Measurements from ENCODE around the gene MED20. TPM values are rescaled to one million over a fixed set of nuclear protein-coding genes. Genes with fewer than 3 reads are reported as not detected.

MED20 gene
- polyA plus RNA-seq, 1 donor (not counting 4 experiments of a cell fraction or from before 2014, with no cell fraction given), result 37.5 TPM

DNA sequence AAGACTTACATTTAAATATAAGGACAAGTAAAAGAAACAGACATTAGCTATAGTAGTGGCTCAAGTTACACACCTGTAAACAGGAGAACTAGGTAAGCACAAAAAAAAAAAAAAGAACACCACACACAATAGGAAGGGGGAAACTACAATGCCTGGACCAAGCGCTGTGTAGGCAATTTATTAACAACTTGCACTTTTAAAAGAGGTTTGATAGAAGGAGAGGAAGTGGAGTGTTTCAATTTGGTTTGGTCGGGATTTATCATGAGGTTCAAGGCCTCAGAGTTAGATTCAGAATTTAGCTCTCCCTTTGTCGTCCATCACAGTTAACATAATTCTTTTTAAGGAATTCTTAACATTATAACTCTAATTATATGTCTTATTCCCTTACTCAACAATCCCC is 24.7 kb downstream of the MED20 start:
- H3K36me3 ChIP-seq (ENCODE audit: control insufficient read depth in 2 of 2, extremely low read depth in 1 of 2, insufficient read depth in 2 of 2, low read length in 2 of 2), result peaks cover 0 to 7% of the 10 kb centered on the region in 2 experiments
- peaks cover 14% of the 10 kb centered on the region for H3K4me1 ChIP-seq (ENCODE audit: control insufficient read depth, extremely low read depth, insufficient read depth, low read length)
- H3K9me1 ChIP-seq (ENCODE audit: control insufficient read depth, extremely low read depth, insufficient read depth, low read length), result no peaks in the 10 kb centered on the region
- no peak for FAIRE-seq
- no peaks in the 10 kb centered on the region for H3K79me2 ChIP-seq (ENCODE audit: control insufficient read depth, insufficient read depth, low read length)
- no peak for DNase-seq (ENCODE audit: low read depth, low spot score)
- peak overlapping the region; percentile 79 for H3K27ac ChIP-seq (ENCODE audit: control insufficient read depth, insufficient read depth, low read length)
- dilution Hi-C loops (cut with MboI; ENCODE audit: extremely low pct_ligation_motif_present, low sequenced_read_pairs), result no loop called here
- H3K4me2 ChIP-seq (ENCODE audit: control insufficient read depth, extremely low read depth, insufficient read depth, low read depth, low read length), result peak overlapping the region; percentile 83
- H2AFZ ChIP-seq (ENCODE audit: control insufficient read depth, low read length), result no peak overlapping the region
- peak overlapping the region in 2 of 3 experiments; percentile 80 to 94 for H3K4me3 ChIP-seq (ENCODE audit: control insufficient read depth in 2 of 3, extremely low read depth in 1 of 3, insufficient read depth in 2 of 3, low read depth in 1 of 3, low read length in 3 of 3)
- no peak overlapping the region for H3K9ac ChIP-seq (ENCODE audit: control insufficient read depth, extremely low read depth, insufficient read depth, low read length)
- no peaks in the 10 kb centered on the region for H3K27me3 ChIP-seq (ENCODE audit: control insufficient read depth, extremely low read depth, insufficient read depth, low read length)
- H4K20me1 ChIP-seq (ENCODE audit: control insufficient read depth, extremely low read depth, insufficient read depth, low read length), result no peaks in the 10 kb centered on the region
- no peaks in the 10 kb centered on the region for H3K9me3 ChIP-seq (ENCODE audit: control insufficient read depth, low read depth, low read length)
- TF ChIP-seq EZH2 (IDR thresholded peaks at IDR 0.05; ENCODE audit: low read length), result no peak
- TF ChIP-seq, protein P1, sequence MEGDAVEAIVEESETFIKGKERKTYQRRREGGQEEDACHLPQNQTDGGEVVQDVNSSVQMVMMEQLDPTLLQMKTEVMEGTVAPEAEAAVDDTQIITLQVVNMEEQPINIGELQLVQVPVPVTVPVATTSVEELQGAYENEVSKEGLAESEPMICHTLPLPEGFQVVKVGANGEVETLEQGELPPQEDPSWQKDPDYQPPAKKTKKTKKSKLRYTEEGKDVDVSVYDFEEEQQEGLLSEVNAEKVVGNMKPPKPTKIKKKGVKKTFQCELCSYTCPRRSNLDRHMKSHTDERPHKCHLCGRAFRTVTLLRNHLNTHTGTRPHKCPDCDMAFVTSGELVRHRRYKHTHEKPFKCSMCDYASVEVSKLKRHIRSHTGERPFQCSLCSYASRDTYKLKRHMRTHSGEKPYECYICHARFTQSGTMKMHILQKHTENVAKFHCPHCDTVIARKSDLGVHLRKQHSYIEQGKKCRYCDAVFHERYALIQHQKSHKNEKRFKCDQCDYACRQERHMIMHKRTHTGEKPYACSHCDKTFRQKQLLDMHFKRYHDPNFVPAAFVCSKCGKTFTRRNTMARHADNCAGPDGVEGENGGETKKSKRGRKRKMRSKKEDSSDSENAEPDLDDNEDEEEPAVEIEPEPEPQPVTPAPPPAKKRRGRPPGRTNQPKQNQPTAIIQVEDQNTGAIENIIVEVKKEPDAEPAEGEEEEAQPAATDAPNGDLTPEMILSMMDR (optimal IDR thresholded peaks at IDR 0.05 in 1 of 3, IDR thresholded peaks at IDR 0.05 in 1 of 3, conservative IDR thresholded peaks at IDR 0.05 in 1 of 3; ENCODE audit: extremely low read depth in 1 of 3, insufficient read depth in 2 of 3, low read length in 3 of 3), result no peak

DNA sequence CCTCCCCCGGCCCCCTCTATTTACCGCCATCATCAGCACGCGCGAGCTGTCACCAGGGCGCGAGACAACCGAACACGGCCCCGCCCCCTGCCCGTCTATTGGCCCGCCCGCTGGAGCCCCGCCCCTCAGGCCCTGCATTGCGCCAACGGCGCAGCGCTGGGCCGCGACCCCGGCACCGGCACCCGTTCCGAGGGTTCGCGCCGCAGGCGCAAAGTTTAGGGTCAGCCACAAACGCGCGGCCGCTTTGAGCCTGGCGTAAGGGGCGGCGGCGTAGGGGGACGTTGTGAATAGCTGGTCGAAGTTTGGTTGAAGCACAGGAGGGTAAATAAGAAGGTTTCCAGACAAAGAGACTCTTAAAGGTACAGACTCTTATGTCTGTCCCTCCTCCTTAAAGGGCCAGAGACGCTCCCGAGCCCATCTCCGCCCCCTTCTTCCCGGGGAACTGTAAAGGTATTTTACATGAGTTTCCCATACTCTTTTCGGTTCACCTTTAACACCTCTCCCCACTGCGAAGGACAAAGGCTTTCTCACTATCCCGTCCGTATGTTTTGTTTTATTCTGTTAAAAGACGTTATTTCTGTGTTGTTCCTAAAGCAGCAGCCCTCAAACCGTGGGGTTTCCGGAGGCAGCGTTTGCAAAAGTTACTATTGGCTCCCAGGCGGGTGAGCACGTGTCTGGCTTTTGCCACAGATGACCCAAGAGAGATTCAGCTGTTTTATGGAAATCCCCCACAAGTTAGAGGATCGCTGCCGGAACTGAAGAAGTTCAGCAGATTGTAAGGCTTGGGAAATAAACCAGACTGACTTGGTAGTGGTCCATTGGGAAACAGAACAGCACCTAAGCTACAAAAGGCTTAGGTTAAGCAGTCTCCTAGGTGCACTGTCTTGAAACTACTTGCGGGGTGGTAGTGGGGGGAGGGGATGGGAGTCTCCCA is 25.4 kb downstream of the MED20 start, which contains the start of gene USP49:
Gene USP49 (minus strand): TSS at position 76 of the 934 bp plus-strand sequence. CDS start 88,392 bp downstream, outside the sequence.
- Histone ChIP-seq H2AFZ (ENCODE audit: control insufficient read depth, low read length) (peak within 1 kb of the TSS; percentile 78), H4K20me1 (ENCODE audit: control insufficient read depth, extremely low read depth, insufficient read depth, low read length) (no peaks in the 10 kb centered on the region), H3K4me1 (ENCODE audit: control insufficient read depth, extremely low read depth, insufficient read depth, low read length) (peaks cover 14% of the 10 kb centered on the region), H3K27me3 (ENCODE audit: control insufficient read depth, extremely low read depth, insufficient read depth, low read length) (no peaks in the 10 kb centered on the region), H3K79me2 (ENCODE audit: control insufficient read depth, insufficient read depth, low read length) (no peaks in the 10 kb centered on the region), H3K9me1 (ENCODE audit: control insufficient read depth, extremely low read depth, insufficient read depth, low read length) (no peaks in the 10 kb centered on the region), H3K27ac (ENCODE audit: control insufficient read depth, insufficient read depth, low read length) (peak within 1 kb of the TSS; percentile 79), H3K4me3 (ENCODE audit: control insufficient read depth in 2 of 3, extremely low read depth in 1 of 3, insufficient read depth in 2 of 3, low read depth in 1 of 3, low read length in 3 of 3) (peak within 1 kb of the TSS; percentile 78 to 94 (median 80)), H3K4me2 (ENCODE audit: control insufficient read depth, extremely low read depth, insufficient read depth, low read depth, low read length) (peak within 1 kb of the TSS; percentile 95), H3K9me3 (ENCODE audit: control insufficient read depth, low read depth, low read length) (no peaks in the 10 kb centered on the region), H3K9ac (ENCODE audit: control insufficient read depth, extremely low read depth, insufficient read depth, low read length) (peak within 1 kb of the TSS; percentile 84), H3K36me3 (ENCODE audit: control insufficient read depth in 2 of 2, extremely low read depth in 1 of 2, insufficient read depth in 2 of 2, low read length in 2 of 2) (peaks cover 0 to 4% of the 10 kb centered on the region in 2 experiments)
- no peak for TF ChIP-seq EZH2 (IDR thresholded peaks at IDR 0.05; ENCODE audit: low read length)
- TF ChIP-seq, protein P1 (optimal IDR thresholded peaks at IDR 0.05 in 1 of 3, IDR thresholded peaks at IDR 0.05 in 1 of 3, conservative IDR thresholded peaks at IDR 0.05 in 1 of 3; ENCODE audit: extremely low read depth in 1 of 3, insufficient read depth in 2 of 3, low read length in 3 of 3), result no peak
- no peak for DNase-seq (ENCODE audit: low read depth, low spot score)
- FAIRE-seq, result peak; percentile 82
- dilution Hi-C loops (cut with MboI; ENCODE audit: extremely low pct_ligation_motif_present, low sequenced_read_pairs), result no loop called here
